ENCODE results near the gene AGAP1.
"Not testable (repeated sequence)": the region's sequence is repeated elsewhere in the genome, so short reads cannot be mapped to it uniquely, and the experiment has no call there.

AGAP1 gene

GRCh38 chr2:236055471-236055870 is 561.6 kb downstream of the AGAP1 start:
- no peak overlapping the region for H3K4me3 ChIP-seq (ENCODE audit: insufficient read depth, low read depth, low read length)

GRCh38 chr2:236056141-236056540 is 562.3 kb downstream of the AGAP1 start:
- Histone ChIP-seq H3K27me3 (ENCODE audit: control insufficient read depth, insufficient read depth, low read length, poor library complexity, severe bottlenecking) (peaks cover 4% of the 10 kb centered on the region), H3K4me3 (ENCODE audit: insufficient read depth, low read depth, low read length) (no peak overlapping the region), H3K36me3 (ENCODE audit: control insufficient read depth, insufficient read depth, low read length) (no peaks in the 10 kb centered on the region), H3K9me3 (ENCODE audit: control insufficient read depth, low read length) (no peaks in the 10 kb centered on the region), H3K27ac (ENCODE audit: insufficient read depth, low read depth, low read length, poor library complexity, severe bottlenecking) (no peak overlapping the region), H3K4me1 (ENCODE audit: control insufficient read depth, insufficient read depth, low read length) (peaks cover 11% of the 10 kb centered on the region)
- 94 to 96% methylated on average over 9 of the region's 9 CpGs for WGBS, 2 experiments

More at GRCh38 chr2:236055471-236055870, 561.6 kb downstream of the AGAP1 start:
- Histone ChIP-seq H3K27me3 (ENCODE audit: control insufficient read depth, insufficient read depth, low read length, poor library complexity, severe bottlenecking) (peaks cover 4% of the 10 kb centered on the region), H3K27ac (ENCODE audit: insufficient read depth, low read depth, low read length, poor library complexity, severe bottlenecking) (no peak overlapping the region), H3K9me3 (ENCODE audit: control insufficient read depth, low read length) (no peaks in the 10 kb centered on the region), H3K36me3 (ENCODE audit: control insufficient read depth, insufficient read depth, low read length) (no peaks in the 10 kb centered on the region), H3K4me1 (ENCODE audit: control insufficient read depth, insufficient read depth, low read length) (peaks cover 11% of the 10 kb centered on the region)
- WGBS, 2 experiments, result 90 to 91% methylated on average over 13 of the region's 13 CpGs

- H3K27me3 ChIP-seq (ENCODE audit: control insufficient read depth, insufficient read depth, low read length, poor library complexity, severe bottlenecking), result peaks cover 4% of the 10 kb centered on the region
- no peak overlapping the region for H3K27ac ChIP-seq (ENCODE audit: insufficient read depth, low read depth, low read length, poor library complexity, severe bottlenecking)
- H3K4me3 ChIP-seq (ENCODE audit: insufficient read depth, low read depth, low read length), result no peak overlapping the region
- no peaks in the 10 kb centered on the region for H3K9me3 ChIP-seq (ENCODE audit: control insufficient read depth, low read length)
- WGBS, 2 experiments, result 92 to 95% methylated on average over 4 of the region's 4 CpGs
- no peaks in the 10 kb centered on the region for H3K36me3 ChIP-seq (ENCODE audit: control insufficient read depth, insufficient read depth, low read length)
- H3K4me1 ChIP-seq (ENCODE audit: control insufficient read depth, insufficient read depth, low read length), result peaks cover 11% of the 10 kb centered on the region
Observed at GRCh38 chr2:236057375-236057774, 563.5 kb downstream of the AGAP1 start.

- H3K4me1 ChIP-seq (ENCODE audit: control insufficient read depth, insufficient read depth, low read length), result peaks cover 3% of the 10 kb centered on the region
- 47 to 60% methylated on average over 8 of the region's 9 CpGs for WGBS, 2 experiments
- no peak overlapping the region for H3K27ac ChIP-seq (ENCODE audit: insufficient read depth, low read depth, low read length, poor library complexity, severe bottlenecking)
- no peaks in the 10 kb centered on the region for H3K9me3 ChIP-seq (ENCODE audit: control insufficient read depth, low read length)
- H3K4me3 ChIP-seq (ENCODE audit: insufficient read depth, low read depth, low read length), result no peak overlapping the region
- H3K36me3 ChIP-seq (ENCODE audit: control insufficient read depth, insufficient read depth, low read length), result no peaks in the 10 kb centered on the region
- H3K27me3 ChIP-seq (ENCODE audit: control insufficient read depth, insufficient read depth, low read length, poor library complexity, severe bottlenecking), result no peaks in the 10 kb centered on the region
Observed at GRCh38 chr2:236061497-236061896, 567.7 kb downstream of the AGAP1 start.

- H3K4me3 ChIP-seq (ENCODE audit: insufficient read depth, low read depth, low read length), result no peak overlapping the region
- no peaks in the 10 kb centered on the region for H3K36me3 ChIP-seq (ENCODE audit: control insufficient read depth, insufficient read depth, low read length)
- 63 to 69% methylated on average over 12 of the region's 12 CpGs for WGBS, 2 experiments
- no peaks in the 10 kb centered on the region for H3K9me3 ChIP-seq (ENCODE audit: control insufficient read depth, low read length)
- no peak overlapping the region for H3K27ac ChIP-seq (ENCODE audit: insufficient read depth, low read depth, low read length, poor library complexity, severe bottlenecking)
- peaks cover 3% of the 10 kb centered on the region for H3K4me1 ChIP-seq (ENCODE audit: control insufficient read depth, insufficient read depth, low read length)
- no peaks in the 10 kb centered on the region for H3K27me3 ChIP-seq (ENCODE audit: control insufficient read depth, insufficient read depth, low read length, poor library complexity, severe bottlenecking)
Observed at GRCh38 chr2:236061899-236062298, 568.1 kb downstream of the AGAP1 start.

- not testable (repeated sequence) for H3K36me3 ChIP-seq (ENCODE audit: control insufficient read depth, insufficient read depth, low read length); H3K27me3 ChIP-seq (ENCODE audit: control insufficient read depth, insufficient read depth, low read length, poor library complexity, severe bottlenecking); H3K4me1 ChIP-seq (ENCODE audit: control insufficient read depth, insufficient read depth, low read length); H3K4me3 ChIP-seq (ENCODE audit: insufficient read depth, low read depth, low read length); H3K9me3 ChIP-seq (ENCODE audit: control insufficient read depth, low read length); H3K27ac ChIP-seq (ENCODE audit: insufficient read depth, low read depth, low read length, poor library complexity, severe bottlenecking)
- 86 to 94% methylated on average over 5 of the region's 5 CpGs for WGBS, 2 experiments
Observed at GRCh38 chr2:236062806-236063205, 569.0 kb downstream of the AGAP1 start.

- Histone ChIP-seq H3K27ac (ENCODE audit: insufficient read depth, low read depth, low read length, poor library complexity, severe bottlenecking) (no peak overlapping the region), H3K4me1 (ENCODE audit: control insufficient read depth, insufficient read depth, low read length) (peaks cover 3% of the 10 kb centered on the region), H3K27me3 (ENCODE audit: control insufficient read depth, insufficient read depth, low read length, poor library complexity, severe bottlenecking) (no peaks in the 10 kb centered on the region), H3K4me3 (ENCODE audit: insufficient read depth, low read depth, low read length) (no peak overlapping the region), H3K36me3 (ENCODE audit: control insufficient read depth, insufficient read depth, low read length) (no peaks in the 10 kb centered on the region), H3K9me3 (ENCODE audit: control insufficient read depth, low read length) (no peaks in the 10 kb centered on the region)
- 88 to 97% methylated on average over 7 of the region's 7 CpGs for WGBS, 2 experiments
Observed at GRCh38 chr2:236063994-236064393, 570.2 kb downstream of the AGAP1 start.

- WGBS, 2 experiments, result 84 to 90% methylated on average over 15 of the region's 15 CpGs
- Histone ChIP-seq H3K4me3 (ENCODE audit: insufficient read depth, low read depth, low read length) (no peak overlapping the region), H3K36me3 (ENCODE audit: control insufficient read depth, insufficient read depth, low read length) (no peaks in the 10 kb centered on the region), H3K27ac (ENCODE audit: insufficient read depth, low read depth, low read length, poor library complexity, severe bottlenecking) (no peak overlapping the region), H3K27me3 (ENCODE audit: control insufficient read depth, insufficient read depth, low read length, poor library complexity, severe bottlenecking) (no peaks in the 10 kb centered on the region), H3K4me1 (ENCODE audit: control insufficient read depth, insufficient read depth, low read length) (peaks cover 3% of the 10 kb centered on the region), H3K9me3 (ENCODE audit: control insufficient read depth, low read length) (no peaks in the 10 kb centered on the region)
Observed at GRCh38 chr2:236065314-236066160, 571.7 kb downstream of the AGAP1 start.

GRCh38 chr2:236070236-236070635 is 576.4 kb downstream of the AGAP1 start:
- Histone ChIP-seq H3K4me3 (ENCODE audit: insufficient read depth, low read depth, low read length) (no peak overlapping the region), H3K27me3 (ENCODE audit: control insufficient read depth, insufficient read depth, low read length, poor library complexity, severe bottlenecking) (no peaks in the 10 kb centered on the region), H3K4me1 (ENCODE audit: control insufficient read depth, insufficient read depth, low read length) (peaks cover 7% of the 10 kb centered on the region), H3K27ac (ENCODE audit: insufficient read depth, low read depth, low read length, poor library complexity, severe bottlenecking) (no peak overlapping the region), H3K36me3 (ENCODE audit: control insufficient read depth, insufficient read depth, low read length) (no peaks in the 10 kb centered on the region), H3K9me3 (ENCODE audit: control insufficient read depth, low read length) (no peaks in the 10 kb centered on the region)
- 95 to 96% methylated on average over 7 of the region's 7 CpGs for WGBS, 2 experiments

- H3K36me3 ChIP-seq (ENCODE audit: control insufficient read depth, insufficient read depth, low read length), result no peaks in the 10 kb centered on the region
- H3K9me3 ChIP-seq (ENCODE audit: control insufficient read depth, low read length), result no peaks in the 10 kb centered on the region
- no peaks in the 10 kb centered on the region for H3K27me3 ChIP-seq (ENCODE audit: control insufficient read depth, insufficient read depth, low read length, poor library complexity, severe bottlenecking)
- H3K4me1 ChIP-seq (ENCODE audit: control insufficient read depth, insufficient read depth, low read length), result peaks cover 4% of the 10 kb centered on the region
- H3K27ac ChIP-seq (ENCODE audit: insufficient read depth, low read depth, low read length, poor library complexity, severe bottlenecking), result no peak overlapping the region
- H3K4me3 ChIP-seq (ENCODE audit: insufficient read depth, low read depth, low read length), result no peak overlapping the region
- 91 to 94% methylated on average over 4 of the region's 4 CpGs for WGBS, 2 experiments
Observed at GRCh38 chr2:236073246-236073645, 579.4 kb downstream of the AGAP1 start.
